HEK293 (cell line): ENCODE results near the gene SRD5A1.
A peak's percentile ranks its signal among the peaks of the same experiment; 100 is the strongest.

Experiments
- CTCF ChIA-PET: fragments of 350-600 bp; formaldehyde crosslinking; extraction: SDS; loops from one replicate; lab custom pipeline; 2021; ENCODE audit warnings: antibody characterized with exemption; lab: Yijun Ruan, JAX
- POLR2A ChIA-PET: fragments of 300-600 bp; formaldehyde crosslinking; extraction: SDS; loops from one replicate; lab custom pipeline; 2020; ENCODE audit warnings: antibody characterized with exemption, inconsistent platforms; lab: Yijun Ruan, JAX
- H3K27ac ChIP-seq: fragments of 200-500 bp; sonication (Bioruptor generic); 2 replicates; pipeline ENCODE4 v1.5.1; 2014; ENCODE audit warnings: low read depth, low read length, control low read depth, inconsistent platforms; ENCODE audit errors: extremely low read depth
- H3K36me3 ChIP-seq, 2 experiments: fragments of 200-500 bp in 1 of 2; sonication (Bioruptor generic) in 1 of 2; 1 replicate in 1 of 2; 2 replicates in 1 of 2; pipeline ENCODE4 v1.5.1; 2014 to 2017; ENCODE audit warnings: inconsistent platforms in 2 of 2, low read length in 2 of 2; ENCODE audit not compliant: control insufficient read depth in 2 of 2, insufficient read depth in 1 of 2
- H3K4me1 ChIP-seq: fragments of 200-500 bp; sonication (Bioruptor generic); 2 replicates; pipeline ENCODE4 v1.5.1; 2014; ENCODE audit warnings: mild to moderate bottlenecking, low read length, inconsistent platforms; ENCODE audit not compliant: control insufficient read depth, insufficient read depth
- H3K4me3 ChIP-seq: 2 replicates; pipeline ENCODE4 v1.5.1; 2011; ENCODE audit warnings: low read depth, mild to moderate bottlenecking, control low read depth, low read length, moderate library complexity
- H3K9me3 ChIP-seq: fragments of 200-500 bp; sonication (Bioruptor generic); 2 replicates; pipeline ENCODE4 v1.5.1; 2014; ENCODE audit warnings: low read depth, low read length, inconsistent platforms; ENCODE audit not compliant: control insufficient read depth, insufficient read depth
- BCL6B ChIP-seq: fragments of 450-650 bp; formaldehyde crosslinking; IDR thresholded peaks from 2 replicates; pipeline ENCODE4 v1.5.1; 2017; ENCODE audit warnings: missing biosample characterization, missing genetic modification characterization
- INSM2 ChIP-seq: fragments of 450-650 bp; formaldehyde crosslinking; IDR thresholded peaks from 2 replicates; pipeline ENCODE4 v1.5.1; 2016; ENCODE audit warnings: missing biosample characterization, missing genetic modification characterization
- KLF7 ChIP-seq: fragments of 450-650 bp; formaldehyde crosslinking; IDR thresholded peaks from 2 replicates; pipeline ENCODE4 v1.5.1; 2016; ENCODE audit warnings: missing biosample characterization, missing genetic modification characterization, borderline replicate concordance
- KLF9 ChIP-seq: fragments of 450-650 bp; formaldehyde crosslinking; IDR thresholded peaks from 2 replicates; pipeline ENCODE4 v1.5.1; 2016; ENCODE audit warnings: missing biosample characterization, missing genetic modification characterization, low read depth
- SALL2 ChIP-seq: fragments of 450-650 bp; formaldehyde crosslinking; IDR thresholded peaks from 2 replicates; pipeline ENCODE4 v1.5.0; 2017; ENCODE audit warnings: missing biosample characterization, mild to moderate bottlenecking, missing genetic modification characterization, borderline replicate concordance
- ZBTB20 ChIP-seq: fragments of 450-650 bp; formaldehyde crosslinking; IDR thresholded peaks from 2 replicates; pipeline ENCODE4 v1.5.1; 2016; ENCODE audit warnings: missing biosample characterization, missing genetic modification characterization
- ZBTB26 ChIP-seq: fragments of 450-650 bp; formaldehyde crosslinking; optimal IDR thresholded peaks from 2 replicates; pipeline ENCODE3; 2016; ENCODE audit warnings: missing biosample characterization, mild to moderate bottlenecking, missing genetic modification characterization
- ZBTB44 ChIP-seq: fragments of 450-650 bp; IDR thresholded peaks from 2 replicates; pipeline ENCODE4 v1.5.1; 2018; ENCODE audit warnings: missing biosample characterization, mild to moderate bottlenecking, missing genetic modification characterization
- ZEB2 ChIP-seq: fragments of 450-650 bp; formaldehyde crosslinking; IDR thresholded peaks from 2 replicates; pipeline ENCODE4 v1.5.1; 2016; ENCODE audit warnings: missing biosample characterization, missing genetic modification characterization
- ZFP37 ChIP-seq: fragments of 450-650 bp; formaldehyde crosslinking; IDR thresholded peaks from 2 replicates; pipeline ENCODE4 v1.5.1; 2016; ENCODE audit warnings: missing biosample characterization, missing genetic modification characterization
- ZFP41 ChIP-seq: fragments of 450-650 bp; formaldehyde crosslinking; IDR thresholded peaks from 2 replicates; pipeline ENCODE4 v1.5.1; 2016; ENCODE audit warnings: missing biosample characterization, missing genetic modification characterization, borderline replicate concordance
- ZNF10 ChIP-seq: fragments of 450-650 bp; formaldehyde crosslinking; IDR thresholded peaks from 2 replicates; pipeline ENCODE4 v1.5.1; 2017; ENCODE audit warnings: missing biosample characterization, missing genetic modification characterization
- ZNF2 ChIP-seq: fragments of 450-650 bp; formaldehyde crosslinking; IDR thresholded peaks from 2 replicates; pipeline ENCODE4 v1.5.1; 2016; ENCODE audit warnings: missing biosample characterization, missing genetic modification characterization
- ZNF223 ChIP-seq: fragments of 450-650 bp; formaldehyde crosslinking; IDR thresholded peaks from 2 replicates; pipeline ENCODE4 v1.5.1; 2016; ENCODE audit warnings: missing biosample characterization, missing genetic modification characterization
- ZNF248 ChIP-seq: fragments of 450-650 bp; formaldehyde crosslinking; IDR thresholded peaks from 2 replicates; pipeline ENCODE4 v1.5.1; 2017; ENCODE audit warnings: missing biosample characterization, missing genetic modification characterization
- ZNF311 ChIP-seq: fragments of 450-650 bp; formaldehyde crosslinking; IDR thresholded peaks from 2 replicates; pipeline ENCODE4 v1.5.1; 2017; ENCODE audit warnings: missing biosample characterization, missing genetic modification characterization, borderline replicate concordance
- ZNF433 ChIP-seq: fragments of 450-650 bp; formaldehyde crosslinking; IDR thresholded peaks from 2 replicates; pipeline ENCODE4 v1.5.1; 2016; ENCODE audit warnings: missing biosample characterization, missing genetic modification characterization, low read depth
- ZNF555 ChIP-seq: fragments of 450-650 bp; formaldehyde crosslinking; conservative IDR thresholded peaks from 2 replicates; pipeline ENCODE4 v1.5.1; 2017; ENCODE audit warnings: missing biosample characterization, mild to moderate bottlenecking, missing genetic modification characterization, inconsistent platforms
- ZNF560 ChIP-seq: fragments of 450-650 bp; formaldehyde crosslinking; IDR thresholded peaks from 2 replicates; pipeline ENCODE4 v1.5.1; 2017; ENCODE audit warnings: missing biosample characterization, missing genetic modification characterization, borderline replicate concordance
- ZNF580 ChIP-seq: fragments of 450-650 bp; formaldehyde crosslinking; IDR thresholded peaks from 2 replicates; pipeline ENCODE4 v1.5.1; 2016; ENCODE audit warnings: missing biosample characterization, missing genetic modification characterization
- ZNF585B ChIP-seq: fragments of 450-650 bp; formaldehyde crosslinking; IDR thresholded peaks from 2 replicates; pipeline ENCODE4 v1.5.1; 2016; ENCODE audit warnings: missing biosample characterization, missing genetic modification characterization
- ZNF600 ChIP-seq: fragments of 450-650 bp; formaldehyde crosslinking; IDR thresholded peaks from 2 replicates; pipeline ENCODE4 v1.5.1; 2016; ENCODE audit warnings: missing biosample characterization, missing genetic modification characterization
- ZNF623 ChIP-seq: fragments of 450-650 bp; formaldehyde crosslinking; IDR thresholded peaks from 2 replicates; pipeline ENCODE4 v1.5.1; 2016; ENCODE audit warnings: missing biosample characterization, missing genetic modification characterization
- ZNF664 ChIP-seq: fragments of 450-650 bp; formaldehyde crosslinking; IDR thresholded peaks from 2 replicates; pipeline ENCODE4 v1.5.1; 2016; ENCODE audit warnings: missing biosample characterization, missing genetic modification characterization
- ZNF704 ChIP-seq: fragments of 450-650 bp; formaldehyde crosslinking; IDR thresholded peaks from 2 replicates; pipeline ENCODE4 v1.5.1; 2016; ENCODE audit warnings: missing biosample characterization, missing genetic modification characterization
- ZNF76 ChIP-seq: fragments of 450-650 bp; formaldehyde crosslinking; IDR thresholded peaks from 2 replicates; pipeline ENCODE4; 2016; ENCODE audit warnings: low read depth, missing biosample characterization, missing genetic modification characterization, borderline replicate concordance
- ZNF791 ChIP-seq: fragments of 450-650 bp; formaldehyde crosslinking; IDR thresholded peaks from 2 replicates; pipeline ENCODE4 v1.5.1; 2016; ENCODE audit warnings: missing biosample characterization, missing genetic modification characterization

The SRD5A1 gene

GRCh38 chr5:6719417-6719816 lies 86.2 kb downstream of the SRD5A1 start (continued):
- TF ChIP-seq ZNF623 (tag by site-specific recombination): no peak

- Histone ChIP-seq H3K4me1 (peaks cover 54% of the 10 kb centered on the region), H3K36me3 (peaks cover 0 to 59% of the 10 kb centered on the region in 2 experiments; a peak in 1 of 3 replicates), H3K4me3 (no peak overlapping the region), H3K9me3 (no peaks in the 10 kb centered on the region), H3K27ac (no peak overlapping the region)
- POLR2A ChIA-PET: no interaction called here
- no peak for TF ChIP-seq ZNF791 (tag by site-specific recombination)
- CTCF ChIA-PET: interaction anchor here (1.0 kb wide), 1 partner anchor 25 kb away, joined by 3 read pairs; no protein-coding TSS in a partner anchor
Measured at GRCh38 chr5:6719896-6720560, 86.8 kb downstream of the SRD5A1 start.

GRCh38 chr5:6720561-6720921 lies 87.3 kb downstream of the SRD5A1 start:
- Histone ChIP-seq H3K4me3 (no peak overlapping the region), H3K4me1 (peaks cover 51% of the 10 kb centered on the region), H3K36me3 (peaks cover 0 to 61% of the 10 kb centered on the region in 2 experiments; a peak in 1 of 3 replicates), H3K27ac (no peak overlapping the region), H3K9me3 (no peaks in the 10 kb centered on the region)
- CTCF ChIA-PET: no interaction called here
- POLR2A ChIA-PET: no interaction called here
- TF ChIP-seq ZEB2 (tag by site-specific recombination): no peak
- TF ChIP-seq ZNF223 (tag by site-specific recombination): no peak
- no peak for TF ChIP-seq ZFP41 (tag by site-specific recombination)
- TF ChIP-seq ZBTB44 (tag by site-specific recombination): no peak
- TF ChIP-seq KLF9 (tag by site-specific recombination): no peak
- no peak for TF ChIP-seq ZBTB26 (tag by site-specific recombination)
- no peak for TF ChIP-seq ZNF664 (tag by site-specific recombination)
- TF ChIP-seq ZNF311: no peak
- TF ChIP-seq SALL2 (tag by site-specific recombination): no peak
- TF ChIP-seq ZNF560: 0 out of 2 replicates have a peak, but pooled peaks have one; percentile 7
- no peak for TF ChIP-seq ZBTB20 (tag by site-specific recombination)
- TF ChIP-seq ZNF600 (tag by site-specific recombination): no peak
- no peak for TF ChIP-seq KLF7 (tag by site-specific recombination)
- no peak for TF ChIP-seq ZNF704
- TF ChIP-seq ZNF555 (tag by site-specific recombination): no peak
- no peak for TF ChIP-seq ZNF10 (tag by site-specific recombination)
- no peak for TF ChIP-seq ZNF580
- no peak for TF ChIP-seq INSM2
- TF ChIP-seq BCL6B (tag by site-specific recombination): no peak
- TF ChIP-seq ZNF585B: no peak
- no peak for TF ChIP-seq ZNF76 (tag by site-specific recombination)
- no peak for TF ChIP-seq ZNF2
- no peak for TF ChIP-seq ZNF433 (tag by site-specific recombination)
- no peak for TF ChIP-seq ZFP37
- TF ChIP-seq ZNF248 (tag by site-specific recombination): no peak
